Loucy (cell line): ENCODE measurements around the gene IGSF9B.

ENCODE experiments used
- H2AFZ ChIP-seq: fragments of 200-600 bp; sonication (generic); 2 replicates; pipeline ENCODE4 v1.6.0; 2016; ENCODE audit warnings: antibody characterized with exemption, mild to moderate bottlenecking, low read length, moderate library complexity
- H3F3A ChIP-seq: fragments of 200-600 bp; 2 replicates; pipeline ENCODE4 v1.6.0; 2016; ENCODE audit warnings: antibody characterized with exemption, low read depth, mild to moderate bottlenecking
- H3K27me3 ChIP-seq: fragments of 200-600 bp; sonication (generic); 2 replicates; pipeline ENCODE4 v1.6.1; 2014; ENCODE audit warnings: low read length, mild to moderate bottlenecking; ENCODE audit not compliant: insufficient read depth, poor library complexity, severe bottlenecking
- H3K36me3 ChIP-seq: fragments of 200-600 bp; sonication (generic); 2 replicates; pipeline ENCODE4 v1.6.1; 2016; ENCODE audit warnings: low read length; ENCODE audit not compliant: insufficient read depth
- H3K4me1 ChIP-seq: fragments of 200-600 bp; sonication (generic); 2 replicates; pipeline ENCODE4 v1.5.1; 2014; ENCODE audit warnings: low read length, mild to moderate bottlenecking; ENCODE audit not compliant: insufficient read depth, poor library complexity, severe bottlenecking
- H3K4me2 ChIP-seq: fragments of 200-600 bp; sonication (generic); 2 replicates; pipeline ENCODE4 v1.6.0; 2014; ENCODE audit warnings: antibody characterized with exemption, low read length, low read depth, mild to moderate bottlenecking; ENCODE audit not compliant: poor library complexity, severe bottlenecking
- H3K4me3 ChIP-seq: fragments of 200-600 bp; sonication (generic); 2 replicates; pipeline ENCODE4 v1.5.1; 2014; ENCODE audit warnings: low read length, mild to moderate bottlenecking, mixed read lengths; ENCODE audit not compliant: poor library complexity, severe bottlenecking
- H3K79me2 ChIP-seq: fragments of 200-600 bp; sonication (generic); 2 replicates; pipeline ENCODE4 v1.6.1; 2014; ENCODE audit warnings: low read length; ENCODE audit not compliant: insufficient read depth
- H3K9ac ChIP-seq: fragments of 200-600 bp; sonication (generic); 2 replicates; pipeline ENCODE4 v1.6.0; 2014; ENCODE audit warnings: mild to moderate bottlenecking, low read depth, low read length, moderate library complexity; ENCODE audit not compliant: poor library complexity, severe bottlenecking
- H3K9me2 ChIP-seq: fragments of 200-600 bp; sonication (generic); replicated peaks from 2 replicates; pipeline ENCODE4 v1.6.1; 2016; ENCODE audit warnings: low read depth, low read length, mixed read lengths
- H3K9me3 ChIP-seq: fragments of 200-600 bp; sonication (generic); 2 replicates; pipeline ENCODE4 v1.6.1; 2014; ENCODE audit warnings: mild to moderate bottlenecking, antibody characterized with exemption, low read length, low read depth; ENCODE audit not compliant: insufficient read depth
- H4K20me1 ChIP-seq: fragments of 200-600 bp; sonication (generic); 2 replicates; pipeline ENCODE4 v1.6.0; 2014; ENCODE audit warnings: antibody characterized with exemption, low read length, mild to moderate bottlenecking; ENCODE audit not compliant: insufficient read depth, poor library complexity, severe bottlenecking
- CTCF ChIP-seq: fragments of 200-600 bp; sonication (generic); conservative IDR thresholded peaks from 2 replicates; pipeline ENCODE4 v1.5.1; 2014; ENCODE audit warnings: mild to moderate bottlenecking, antibody characterized with exemption, low read length
- EZH2phosphoT487 ChIP-seq: fragments of 200-600 bp; IDR thresholded peaks from 2 replicates; pipeline ENCODE4 v1.6.1; 2018; ENCODE audit warnings: antibody characterized with exemption, mild to moderate bottlenecking, moderate library complexity, borderline replicate concordance

IGSF9B gene

DNA sequence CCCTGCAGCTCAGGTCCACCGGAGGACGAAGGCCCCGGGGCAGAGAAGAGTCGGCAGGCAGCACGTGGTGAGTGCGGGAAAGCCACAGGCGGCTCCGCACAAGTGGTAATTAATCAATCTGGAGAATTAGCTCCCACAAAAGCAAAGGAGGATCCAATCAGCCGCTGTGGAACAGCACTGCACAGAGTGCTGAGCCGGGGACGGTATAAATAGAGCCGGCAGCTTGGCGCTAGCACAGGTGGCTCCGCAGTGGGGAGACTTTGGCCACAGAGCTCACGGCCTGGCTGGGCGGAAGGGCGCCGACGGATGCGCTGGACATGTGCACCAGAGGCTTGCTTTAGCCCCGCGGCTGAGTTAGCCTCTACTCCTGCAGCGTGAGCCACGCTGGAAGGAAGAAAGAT lies 48.9 kb downstream of the IGSF9B start:
- Histone ChIP-seq H3K4me3 (no peak overlapping the region), H3K27me3 (no peaks in the 10 kb centered on the region), H3F3A (no peaks in the 10 kb centered on the region), H2AFZ (no peak overlapping the region), H3K9me2 (no peaks in the 10 kb centered on the region), H3K9me3 (peaks cover 7% of the 10 kb centered on the region; the same call in 1 of the 2 replicates), H3K79me2 (no peaks in the 10 kb centered on the region), H4K20me1 (no peaks in the 10 kb centered on the region), H3K4me2 (no peak overlapping the region), H3K36me3 (no peaks in the 10 kb centered on the region), H3K4me1 (no peaks in the 10 kb centered on the region), H3K9ac (no peak overlapping the region)
- TF ChIP-seq CTCF (no peak), EZH2phosphoT487 (no peak)

GRCh38 chr11:133907216-133907615 lies 49.6 kb downstream of the IGSF9B start:
- Histone ChIP-seq H3F3A (no peaks in the 10 kb centered on the region), H3K9me2 (no peaks in the 10 kb centered on the region), H4K20me1 (no peaks in the 10 kb centered on the region), H3K4me2 (no peak overlapping the region), H3K4me3 (no peak overlapping the region), H3K36me3 (no peaks in the 10 kb centered on the region), H3K4me1 (no peaks in the 10 kb centered on the region), H3K9ac (no peak overlapping the region), H3K27me3 (no peaks in the 10 kb centered on the region), H3K79me2 (no peaks in the 10 kb centered on the region), H2AFZ (no peak overlapping the region), H3K9me3 (peaks cover 8% of the 10 kb centered on the region; the same call in 1 of the 2 replicates)
- TF ChIP-seq CTCF (no peak), EZH2phosphoT487 (no peak)

GRCh38 chr11:133906746-133907145 lies 50.0 kb downstream of the IGSF9B start:
- Histone ChIP-seq H3K9me3 (peaks cover 12% of the 10 kb centered on the region; the same call in 1 of the 2 replicates), H3K4me1 (no peaks in the 10 kb centered on the region), H3K9me2 (no peaks in the 10 kb centered on the region), H2AFZ (no peak overlapping the region), H3K36me3 (no peaks in the 10 kb centered on the region), H3K27me3 (no peaks in the 10 kb centered on the region), H3F3A (no peaks in the 10 kb centered on the region), H4K20me1 (no peaks in the 10 kb centered on the region), H3K9ac (no peak overlapping the region), H3K79me2 (no peaks in the 10 kb centered on the region), H3K4me2 (no peak overlapping the region), H3K4me3 (no peak overlapping the region)
- no peak for TF ChIP-seq EZH2phosphoT487
- TF ChIP-seq CTCF = no peak
